Measurements from ENCODE around the gene OSGEPL1.

GRCh38 chr2:189770590-189771322, 8.2 kb upstream of the OSGEPL1 start:
- TF ChIP-seq EZH2 (IDR thresholded peaks at IDR 0.05; ENCODE audit: low read length, unreplicated experiment) (no peak), CTCF (conservative IDR thresholded peaks at IDR 0.05; ENCODE audit: low read depth, low read length) (no peak)

All from PC-3 (cell line).